T47D (cell line): ENCODE measurements around the gene TP53BP1.

Experiments used
- DNase-seq, 2 experiments: peaks; one replicate each; pipeline versions ENCODE4 v3.0.0 to v3.0.0-alpha.2; 2011 to 2012; ENCODE audit warnings: low read depth in 1 of 2, low spot score in 1 of 2
- JUND ChIP-seq: IDR thresholded peaks from 2 replicates; pipeline ENCODE4 v1.6.1; 2012; ENCODE audit warnings: low read depth
- in situ Hi-C: cut with HindIII; loops from 2 replicates; pipeline ENCODE4 v1.10.0; 2016; ENCODE audit warnings: low sequenced_read_pairs, low pct_unique_long_range_greater_than_20kb

The TP53BP1 gene

GRCh38 chr15:43492266-43492665, 690 bp downstream of the TP53BP1 start:
- in situ Hi-C loops = no loop called here
- no peak for TF ChIP-seq JUND
- no peak for DNase-seq

GRCh38 chr15:43489191-43489590, 3.8 kb downstream of the TP53BP1 start:
- TF ChIP-seq JUND = no peak
- no peak for DNase-seq
- in situ Hi-C loops = no loop called here

GRCh38 chr15:43488790-43489189, 4.2 kb downstream of the TP53BP1 start:
- TF ChIP-seq JUND = no peak
- DNase-seq = no peak
- in situ Hi-C loops = no loop called here

GRCh38 chr15:43487271-43487895, 5.6 kb downstream of the TP53BP1 start:
- DNase-seq = no peak
- in situ Hi-C loops = no loop called here
- TF ChIP-seq JUND = no peak

GRCh38 chr15:43484455-43484854, 8.5 kb downstream of the TP53BP1 start:
- no peak for DNase-seq
- TF ChIP-seq JUND = no peak
- in situ Hi-C loops = no loop called here

GRCh38 chr15:43483297-43484128, 9.4 kb downstream of the TP53BP1 start:
- in situ Hi-C loops = no loop called here
- peak in 1 of 2 experiments; percentile 20 for DNase-seq
- no peak for TF ChIP-seq JUND

- no peak for TF ChIP-seq JUND
- in situ Hi-C loops = no loop called here
- DNase-seq = no peak
These were observed 19.1 kb downstream of the TP53BP1 start for GRCh38 chr15:43473885-43474284.

- in situ Hi-C loops = no loop called here
- TF ChIP-seq JUND = no peak
- no peak for DNase-seq
These were observed 21.0 kb downstream of the TP53BP1 start for GRCh38 chr15:43471975-43472374.

GRCh38 chr15:43469867-43470266, 23.1 kb downstream of the TP53BP1 start:
- DNase-seq = no peak
- in situ Hi-C loops = no loop called here
- no peak for TF ChIP-seq JUND

- no peak for TF ChIP-seq JUND
- in situ Hi-C loops = no loop called here
- no peak for DNase-seq
These were observed 27.9 kb downstream of the TP53BP1 start for GRCh38 chr15:43465100-43465499.

GRCh38 chr15:43463998-43464397, 29.0 kb downstream of the TP53BP1 start:
- TF ChIP-seq JUND = no peak
- in situ Hi-C loops = no loop called here
- no peak for DNase-seq

- no peak for DNase-seq
- in situ Hi-C loops = no loop called here
- TF ChIP-seq JUND = no peak
These were observed 29.4 kb downstream of the TP53BP1 start for GRCh38 chr15:43463507-43463906.

GRCh38 chr15:43449981-43450380, 43.0 kb downstream of the TP53BP1 start:
- TF ChIP-seq JUND = no peak
- no peak for DNase-seq
- in situ Hi-C loops = no loop called here
